ENCODE measurements around the gene CHST7. TPM values are rescaled to one million over a fixed set of nuclear protein-coding genes. Genes with fewer than 3 reads are reported as not detected.
A peak's percentile ranks its signal among the peaks of the same experiment; 100 is the strongest.

Gene CHST7
- total and polyA plus RNA-seq, 10 of the 15 experiments (the other 5 are each of a cell fraction or from before 2014, with no cell fraction given) = 0.58 to 11.0 (median 5.4) TPM

DNA sequence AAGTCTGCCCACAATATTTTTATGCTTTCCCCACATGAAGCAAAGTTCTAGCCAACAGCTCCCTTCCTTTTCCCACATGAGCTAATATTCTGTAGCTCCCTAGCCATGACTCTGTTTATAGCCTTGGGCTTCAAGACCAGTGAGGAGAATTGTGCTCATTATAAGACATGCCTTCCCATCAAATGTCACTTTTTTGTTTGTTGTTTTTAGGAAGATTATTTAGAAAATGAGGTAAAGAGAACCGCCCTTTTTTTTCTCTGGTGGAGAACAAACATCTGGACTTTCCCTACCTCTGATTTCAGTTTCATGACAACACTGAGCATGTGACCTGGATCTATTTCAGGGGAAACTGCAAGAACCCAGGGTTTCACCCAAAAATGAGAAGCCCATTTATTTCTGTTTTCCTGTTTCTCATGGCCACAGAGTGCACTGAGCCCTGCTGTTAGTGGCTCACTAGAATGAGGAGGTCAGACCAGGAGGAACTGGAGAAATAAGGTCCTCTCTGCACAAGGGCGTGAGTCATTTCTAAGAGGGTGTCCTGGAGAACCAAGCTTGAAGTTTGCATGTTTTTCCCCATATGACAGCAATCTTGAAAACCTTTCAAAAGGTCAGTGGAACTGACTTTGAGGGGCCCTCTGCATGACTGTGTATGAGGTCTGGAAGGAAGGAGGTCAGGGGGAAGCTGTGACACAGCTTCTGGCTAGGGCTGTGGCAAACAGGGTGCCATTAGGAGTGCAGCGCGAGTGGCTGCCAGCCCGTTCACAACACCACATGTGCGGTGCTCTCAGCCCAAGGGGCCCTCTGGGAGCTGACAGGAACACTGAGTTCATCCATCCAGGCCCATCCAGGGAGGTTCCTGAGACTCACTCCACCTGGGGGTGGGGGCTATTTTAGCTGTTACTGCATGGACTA is 55.2 kb downstream of the CHST7 start (continued):
- no peak for TF ChIP-seq BCL3 (IDR thresholded peaks at IDR 0.05; ENCODE audit: borderline replicate concordance, insufficient read depth, low read depth, low read length, poor library complexity, severe bottlenecking)
- TF ChIP-seq IKZF1 (conservative IDR thresholded peaks at IDR 0.05) = peak; percentile 93
- no peak for TF ChIP-seq HDAC6 (IDR thresholded peaks at IDR 0.05; ENCODE audit: unreplicated experiment)
- TF ChIP-seq IRF5 (IDR thresholded peaks at IDR 0.05; ENCODE audit: borderline replicate concordance) = no peak
- TF ChIP-seq PML (IDR thresholded peaks at IDR 0.05; ENCODE audit: low read length) = 0 out of 2 replicates have a peak, but pooled peaks have one; percentile 46
- peak in 1 of 2 experiments; percentile 93; a peak in 2 of 4 replicates for TF ChIP-seq ETV6 (conservative IDR thresholded peaks at IDR 0.05 in 1 of 2, IDR thresholded peaks at IDR 0.05 in 1 of 2; ENCODE audit: borderline replicate concordance in 1 of 2, low read depth in 1 of 2)
- TF ChIP-seq TBL1XR1 (IDR thresholded peaks at IDR 0.05; ENCODE audit: low read depth, low read length) = peak; percentile 84
- TF ChIP-seq SP1 (IDR thresholded peaks at IDR 0.05; ENCODE audit: low read depth, low read length) = no peak
- no peak for TF ChIP-seq NR2C2 (IDR thresholded peaks at IDR 0.05; ENCODE audit: borderline replicate concordance, control insufficient read depth, insufficient read length, low read depth)
- TF ChIP-seq TARDBP (IDR thresholded peaks at IDR 0.05; ENCODE audit: borderline replicate concordance) = no peak
- TF ChIP-seq RFX5 (IDR thresholded peaks at IDR 0.05; ENCODE audit: low read depth, low read length) = no peak
- TF ChIP-seq GATAD2B (conservative IDR thresholded peaks at IDR 0.05; ENCODE audit: low read depth) = peak; percentile 62
- TF ChIP-seq SPI1 (IDR thresholded peaks at IDR 0.05; ENCODE audit: borderline replicate concordance, insufficient read depth, low read depth, low read length) = peak; percentile 70
- 0 out of 2 replicates have a peak, but pooled peaks have one; percentile 38 for TF ChIP-seq ASH2L (IDR thresholded peaks at IDR 0.05; ENCODE audit: borderline replicate concordance, low read depth)
- TF ChIP-seq IKZF2 (IDR thresholded peaks at IDR 0.05) = peak; percentile 93 to 95

Data from GM12878 (cell line).